Choroid plexus epithelial cell (primary cell): ENCODE results near the gene NFIX.
A peak's percentile ranks its signal among the peaks of the same experiment; 100 is the strongest.

Source experiments
- DNase-seq: peaks from one replicate; pipeline ENCODE4 v3.0.0-alpha.2; 2010; ENCODE audit warnings: low read depth
- H3K4me3 ChIP-seq: 2 replicates; pipeline ENCODE4 v1.5.1; 2011; ENCODE audit warnings: low read depth, mild to moderate bottlenecking, control low read depth, low read length, moderate library complexity
- CTCF ChIP-seq: conservative IDR thresholded peaks from 2 replicates; pipeline ENCODE4 v1.5.1; 2011; ENCODE audit warnings: low read depth, mild to moderate bottlenecking, control low read depth, inconsistent platforms, low read length, moderate library complexity

Gene NFIX

GRCh38 chr19:13066933-13067807 lies 71.9 kb downstream of the NFIX start:
- H3K4me3 ChIP-seq, result no peak overlapping the region
- no peak for TF ChIP-seq CTCF
- DNase-seq, result no peak

- H3K4me3 ChIP-seq, result no peak overlapping the region
- no peak for TF ChIP-seq CTCF
- DNase-seq, result no peak
Measured at GRCh38 chr19:13068085-13068846, 73.0 kb downstream of the NFIX start.

- H3K4me3 ChIP-seq, result no peak overlapping the region
- peak; percentile 16 for TF ChIP-seq CTCF
- DNase-seq, result no peak
Measured at GRCh38 chr19:13069415-13070359, 74.4 kb downstream of the NFIX start.

GRCh38 chr19:13070425-13071140 lies 75.3 kb downstream of the NFIX start:
- H3K4me3 ChIP-seq, result no peak overlapping the region
- DNase-seq, result no peak
- TF ChIP-seq CTCF, result no peak

GRCh38 chr19:13071444-13072187 lies 76.3 kb downstream of the NFIX start:
- DNase-seq, result no peak
- no peak overlapping the region for H3K4me3 ChIP-seq
- TF ChIP-seq CTCF, result no peak
